ENCODE measurements around the gene ERI3.

DNA sequence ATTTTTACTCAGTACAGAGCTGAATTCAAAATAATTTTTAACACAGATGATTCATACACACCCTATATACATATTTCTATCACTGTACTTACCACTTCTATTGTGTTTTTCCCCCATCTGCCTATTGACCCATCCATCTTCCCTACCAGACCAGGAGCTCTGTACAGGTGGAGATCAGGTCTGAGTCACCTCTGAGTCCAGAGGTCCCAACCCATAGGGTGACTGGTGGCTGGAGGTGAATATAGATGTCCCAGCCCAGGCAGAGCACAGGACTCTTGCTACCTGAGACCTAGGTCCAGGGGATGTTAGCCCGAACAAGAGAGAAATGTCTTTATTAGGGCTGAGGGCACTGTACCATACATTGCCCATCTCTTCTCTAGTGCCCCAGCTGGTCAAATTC, 87.0 kb downstream of the ERI3 start:
- TF ChIP-seq, protein P1, sequence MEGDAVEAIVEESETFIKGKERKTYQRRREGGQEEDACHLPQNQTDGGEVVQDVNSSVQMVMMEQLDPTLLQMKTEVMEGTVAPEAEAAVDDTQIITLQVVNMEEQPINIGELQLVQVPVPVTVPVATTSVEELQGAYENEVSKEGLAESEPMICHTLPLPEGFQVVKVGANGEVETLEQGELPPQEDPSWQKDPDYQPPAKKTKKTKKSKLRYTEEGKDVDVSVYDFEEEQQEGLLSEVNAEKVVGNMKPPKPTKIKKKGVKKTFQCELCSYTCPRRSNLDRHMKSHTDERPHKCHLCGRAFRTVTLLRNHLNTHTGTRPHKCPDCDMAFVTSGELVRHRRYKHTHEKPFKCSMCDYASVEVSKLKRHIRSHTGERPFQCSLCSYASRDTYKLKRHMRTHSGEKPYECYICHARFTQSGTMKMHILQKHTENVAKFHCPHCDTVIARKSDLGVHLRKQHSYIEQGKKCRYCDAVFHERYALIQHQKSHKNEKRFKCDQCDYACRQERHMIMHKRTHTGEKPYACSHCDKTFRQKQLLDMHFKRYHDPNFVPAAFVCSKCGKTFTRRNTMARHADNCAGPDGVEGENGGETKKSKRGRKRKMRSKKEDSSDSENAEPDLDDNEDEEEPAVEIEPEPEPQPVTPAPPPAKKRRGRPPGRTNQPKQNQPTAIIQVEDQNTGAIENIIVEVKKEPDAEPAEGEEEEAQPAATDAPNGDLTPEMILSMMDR (IDR thresholded peaks at IDR 0.05): no peak
- TF ChIP-seq POLR2A (IDR thresholded peaks at IDR 0.05): no peak
